Measurements from ENCODE around the gene DCAF5. TPM values are rescaled to one million over a fixed set of nuclear protein-coding genes. Genes with fewer than 3 reads are reported as not detected.

The DCAF5 gene
- total and polyA plus RNA-seq, 2 of the 13 experiments (the other 11 are each of a cell fraction or from before 2014, with no cell fraction given) = 13.4 to 31.6 TPM

DNA sequence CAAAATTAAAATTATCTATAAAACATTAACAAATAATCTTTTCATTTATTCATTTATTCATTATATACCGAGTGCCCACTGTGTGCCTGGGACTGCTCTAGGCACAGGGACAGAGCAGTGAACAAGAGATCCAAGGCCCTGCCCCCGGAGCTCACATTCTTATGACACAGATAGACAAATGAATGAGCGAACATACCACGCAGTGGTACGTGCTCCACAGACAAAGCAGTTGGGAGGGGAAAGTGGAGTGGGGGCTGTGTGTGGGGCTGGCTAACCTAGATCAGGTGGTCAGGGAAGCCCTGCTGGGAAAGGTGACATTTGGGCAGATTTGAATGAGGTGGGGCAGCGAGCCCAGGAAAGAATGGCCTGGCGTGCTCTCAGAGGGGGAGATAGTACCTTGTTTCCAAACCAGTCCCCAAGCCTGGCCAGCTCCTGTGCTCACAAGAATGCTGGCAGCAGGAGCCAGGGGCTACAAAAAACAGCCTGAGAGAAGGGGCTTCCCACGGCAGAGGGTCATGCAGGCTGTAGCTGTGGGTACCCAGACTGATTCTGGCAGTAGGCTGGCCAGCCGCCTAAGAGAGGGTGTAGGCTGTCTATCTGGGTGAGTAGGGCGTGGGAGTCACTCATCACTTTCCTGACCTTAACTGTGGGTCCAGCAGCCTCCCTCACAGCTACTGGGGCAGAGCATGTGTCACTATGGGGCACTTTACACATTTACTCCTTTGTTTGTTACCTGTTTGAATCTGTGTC lies 116.0 kb downstream of the DCAF5 start:
- 40% methylated on average over 10 of the region's 10 CpGs for WGBS (ENCODE audit: low lambda C conversion rate)
- no peaks in the 10 kb centered on the region for H3K9me3 ChIP-seq (ENCODE audit: low read length)
- no peak; the same call in 2 of the 3 replicates for ATAC-seq
- peaks cover 0 to 23% of the 10 kb centered on the region in 2 experiments; a peak in 3 of 5 replicates for H3K27me3 ChIP-seq (ENCODE audit: control insufficient read depth in 1 of 2, insufficient read depth in 2 of 2, low read length in 2 of 2)
- no peak for FAIRE-seq
- H3K4me3 ChIP-seq (replicated peaks in 1 of 3; ENCODE audit: insufficient read depth in 1 of 3, low read depth in 2 of 3, low read length in 3 of 3) = no peak overlapping the region
- no peaks in the 10 kb centered on the region for H3K79me2 ChIP-seq (ENCODE audit: insufficient read depth, low read length)
- no TSS peak for BruUV-seq (replicated peaks)
- ChIA-PET POLR2A (no interaction called here), CTCF (ENCODE audit: low intra/inter-chr PET ratio, low total read pairs) (no interaction called here)
- in situ Hi-C loops (cut with HindIII; ENCODE audit: extremely low pct_ligation_motif_present, low pct_unique_long_range_greater_than_20kb) (no loop called here), intact Hi-C loops (cut with micrococcal nuclease; ENCODE audit: unreplicated experiment) (no loop called here)
- no peak for DNase-seq (ENCODE audit: low spot score)
- no peak overlapping the region for H2AFZ ChIP-seq (ENCODE audit: low read length)
- no peak overlapping the region for H3K9ac ChIP-seq (ENCODE audit: insufficient read depth, low read depth, low read length)
- H4K20me1 ChIP-seq (ENCODE audit: insufficient read depth, low read length) = no peaks in the 10 kb centered on the region
- H3K36me3 ChIP-seq (replicated peaks in 1 of 2; ENCODE audit: control insufficient read depth in 1 of 2, insufficient read depth in 2 of 2, low read length in 2 of 2) = no peaks in the 10 kb centered on the region
- H3K4me1 ChIP-seq (ENCODE audit: insufficient read depth, low read length) = 0 out of 2 replicates have a peak, but pooled peaks cover 13% of the 10 kb centered on the region
- H3K27ac ChIP-seq (ENCODE audit: extremely low read length, insufficient read depth, low read length) = no peak overlapping the region
- H3K4me2 ChIP-seq (ENCODE audit: low read depth, low read length) = no peak overlapping the region
- TF ChIP-seq MXI1 (IDR thresholded peaks at IDR 0.05; ENCODE audit: borderline replicate concordance, low read depth, low read length) (no peak), MXD4 (CRISPR knock-in tag; IDR thresholded peaks at IDR 0.05) (no peak), GTF2F1 (IDR thresholded peaks at IDR 0.05; ENCODE audit: low read length) (no peak), GLI4 (CRISPR knock-in tag; IDR thresholded peaks at IDR 0.05; ENCODE audit: borderline replicate concordance) (no peak), ZNF232 (CRISPR knock-in tag; IDR thresholded peaks at IDR 0.05; ENCODE audit: borderline replicate concordance) (no peak), MED8 (CRISPR knock-in tag; IDR thresholded peaks at IDR 0.05; ENCODE audit: insufficient replicate concordance) (no peak), SP140L (CRISPR knock-in tag; IDR thresholded peaks at IDR 0.05; ENCODE audit: borderline replicate concordance) (no peak), PCBP2 (optimal IDR thresholded peaks at IDR 0.05; ENCODE audit: low read depth, low read length, poor library complexity, severe bottlenecking) (no peak), ZNF619 (CRISPR knock-in tag; IDR thresholded peaks at IDR 0.05) (no peak), ZNF598 (CRISPR knock-in tag; IDR thresholded peaks at IDR 0.05; ENCODE audit: borderline replicate concordance) (no peak), ZNF160 (CRISPR knock-in tag; IDR thresholded peaks at IDR 0.05) (no peak), ZNF17 (CRISPR knock-in tag; IDR thresholded peaks at IDR 0.05) (no peak), RNF2 (conservative IDR thresholded peaks at IDR 0.05; ENCODE audit: low read depth) (no peak)
- TF ChIP-seq, protein P1, sequence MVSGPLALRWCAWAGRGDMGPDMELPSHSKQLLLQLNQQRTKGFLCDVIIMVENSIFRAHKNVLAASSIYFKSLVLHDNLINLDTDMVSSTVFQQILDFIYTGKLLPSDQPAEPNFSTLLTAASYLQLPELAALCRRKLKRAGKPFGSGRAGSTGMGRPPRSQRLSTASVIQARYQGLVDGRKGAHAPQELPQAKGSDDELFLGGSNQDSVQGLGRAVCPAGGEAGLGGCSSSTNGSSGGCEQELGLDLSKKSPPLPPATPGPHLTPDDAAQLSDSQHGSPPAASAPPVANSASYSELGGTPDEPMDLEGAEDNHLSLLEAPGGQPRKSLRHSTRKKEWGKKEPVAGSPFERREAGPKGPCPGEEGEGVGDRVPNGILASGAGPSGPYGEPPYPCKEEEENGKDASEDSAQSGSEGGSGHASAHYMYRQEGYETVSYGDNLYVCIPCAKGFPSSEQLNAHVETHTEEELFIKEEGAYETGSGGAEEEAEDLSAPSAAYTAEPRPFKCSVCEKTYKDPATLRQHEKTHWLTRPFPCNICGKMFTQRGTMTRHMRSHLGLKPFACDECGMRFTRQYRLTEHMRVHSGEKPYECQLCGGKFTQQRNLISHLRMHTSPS (CRISPR knock-in tag; IDR thresholded peaks at IDR 0.05; ENCODE audit: low read depth) = no peak
- TF ChIP-seq, protein P2, sequence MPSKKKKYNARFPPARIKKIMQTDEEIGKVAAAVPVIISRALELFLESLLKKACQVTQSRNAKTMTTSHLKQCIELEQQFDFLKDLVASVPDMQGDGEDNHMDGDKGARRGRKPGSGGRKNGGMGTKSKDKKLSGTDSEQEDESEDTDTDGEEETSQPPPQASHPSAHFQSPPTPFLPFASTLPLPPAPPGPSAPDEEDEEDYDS (CRISPR knock-in tag; IDR thresholded peaks at IDR 0.05) = no peak
- TF ChIP-seq, protein P3, sequence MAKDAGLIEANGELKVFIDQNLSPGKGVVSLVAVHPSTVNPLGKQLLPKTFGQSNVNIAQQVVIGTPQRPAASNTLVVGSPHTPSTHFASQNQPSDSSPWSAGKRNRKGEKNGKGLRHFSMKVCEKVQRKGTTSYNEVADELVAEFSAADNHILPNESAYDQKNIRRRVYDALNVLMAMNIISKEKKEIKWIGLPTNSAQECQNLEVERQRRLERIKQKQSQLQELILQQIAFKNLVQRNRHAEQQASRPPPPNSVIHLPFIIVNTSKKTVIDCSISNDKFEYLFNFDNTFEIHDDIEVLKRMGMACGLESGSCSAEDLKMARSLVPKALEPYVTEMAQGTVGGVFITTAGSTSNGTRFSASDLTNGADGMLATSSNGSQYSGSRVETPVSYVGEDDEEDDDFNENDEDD (CRISPR knock-in tag; IDR thresholded peaks at IDR 0.05; ENCODE audit: borderline replicate concordance) = no peak
- TF ChIP-seq, protein P4, sequence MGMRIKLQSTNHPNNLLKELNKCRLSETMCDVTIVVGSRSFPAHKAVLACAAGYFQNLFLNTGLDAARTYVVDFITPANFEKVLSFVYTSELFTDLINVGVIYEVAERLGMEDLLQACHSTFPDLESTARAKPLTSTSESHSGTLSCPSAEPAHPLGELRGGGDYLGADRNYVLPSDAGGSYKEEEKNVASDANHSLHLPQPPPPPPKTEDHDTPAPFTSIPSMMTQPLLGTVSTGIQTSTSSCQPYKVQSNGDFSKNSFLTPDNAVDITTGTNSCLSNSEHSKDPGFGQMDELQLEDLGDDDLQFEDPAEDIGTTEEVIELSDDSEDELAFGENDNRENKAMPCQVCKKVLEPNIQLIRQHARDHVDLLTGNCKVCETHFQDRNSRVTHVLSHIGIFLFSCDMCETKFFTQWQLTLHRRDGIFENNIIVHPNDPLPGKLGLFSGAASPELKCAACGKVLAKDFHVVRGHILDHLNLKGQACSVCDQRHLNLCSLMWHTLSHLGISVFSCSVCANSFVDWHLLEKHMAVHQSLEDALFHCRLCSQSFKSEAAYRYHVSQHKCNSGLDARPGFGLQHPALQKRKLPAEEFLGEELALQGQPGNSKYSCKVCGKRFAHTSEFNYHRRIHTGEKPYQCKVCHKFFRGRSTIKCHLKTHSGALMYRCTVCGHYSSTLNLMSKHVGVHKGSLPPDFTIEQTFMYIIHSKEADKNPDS (CRISPR knock-in tag; IDR thresholded peaks at IDR 0.05) = no peak

Measured in HepG2 (cell line).